NOMO-1 treated with DMSO at 0.1 percent for 48 hours (cell line): ENCODE measurements around the gene SLIT3.

Experiments used
- DNase-seq: peaks from one replicate; lab custom pipeline; 2025; ENCODE audit not compliant: unreplicated experiment; lab: John Stamatoyannopoulos, UW

Gene SLIT3

GRCh38 chr5:169178754-169179153 lies 122.2 kb downstream of the SLIT3 start:
- no peak for DNase-seq

DNA sequence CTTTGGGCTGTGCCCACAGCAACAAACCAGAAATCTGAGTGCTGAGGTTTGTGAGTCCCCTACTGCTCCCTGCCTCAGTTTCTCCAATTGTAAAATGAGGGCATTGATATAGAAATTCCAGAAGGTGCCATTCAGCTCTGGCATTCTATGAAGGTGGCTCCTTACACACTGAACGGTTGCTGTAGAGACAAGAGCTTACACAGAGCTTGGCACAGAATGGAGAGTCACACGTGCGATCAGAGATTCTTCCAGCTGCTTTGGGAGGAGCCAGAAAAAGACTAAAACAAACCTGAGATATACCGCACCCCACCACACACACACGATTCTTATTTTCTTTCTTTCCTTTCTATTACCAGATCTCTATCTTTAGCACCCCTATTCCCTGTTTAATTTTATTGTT lies 122.7 kb downstream of the SLIT3 start:
- no peak for DNase-seq

DNA sequence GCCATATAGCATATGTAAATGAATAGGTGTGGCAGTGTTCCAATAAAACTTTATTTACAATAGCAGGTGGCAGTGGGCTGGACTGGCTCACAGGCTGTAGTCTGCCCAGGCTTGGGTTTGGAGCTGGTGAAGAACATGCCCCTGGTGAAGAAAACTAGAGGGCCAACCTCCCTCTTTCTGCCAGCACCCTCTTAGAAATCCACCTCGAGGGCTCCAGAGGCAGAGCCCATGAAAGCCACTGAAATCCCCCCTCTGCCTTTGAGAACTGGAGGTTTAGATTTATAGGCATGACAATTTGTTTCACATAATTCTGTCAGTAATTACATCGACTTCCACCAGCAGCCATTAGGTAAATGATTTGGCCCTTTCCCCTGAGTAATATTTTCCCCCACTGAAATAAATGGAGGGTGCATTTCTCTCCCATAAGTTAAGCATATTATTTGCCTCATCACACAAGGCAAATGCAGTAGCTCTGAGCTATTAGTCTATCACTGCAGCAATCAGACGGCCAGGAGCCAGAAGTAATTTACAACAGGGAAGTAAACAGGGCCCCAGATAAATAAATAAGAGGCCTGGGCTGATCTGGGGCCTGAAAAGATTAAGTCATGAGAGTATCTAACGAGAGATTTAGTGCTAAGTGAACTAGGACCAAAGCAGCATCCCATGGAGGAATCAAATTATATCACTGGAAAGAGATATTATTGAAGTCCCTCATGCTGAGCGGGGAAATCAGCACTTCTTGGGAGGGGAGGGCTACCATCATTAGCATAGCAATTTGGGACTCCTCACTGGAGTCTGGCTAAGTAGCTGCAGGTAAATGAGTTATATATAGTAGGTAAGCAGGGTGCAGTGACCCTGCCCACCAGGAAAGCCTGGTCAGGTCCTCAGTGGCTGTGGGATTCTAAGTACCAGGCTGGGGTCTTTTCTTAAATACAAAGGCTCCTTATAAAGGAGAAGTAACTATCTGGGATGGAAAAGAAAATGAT lies 123.9 kb downstream of the SLIT3 start:
- no peak for DNase-seq

GRCh38 chr5:169175733-169176132 lies 125.2 kb downstream of the SLIT3 start:
- DNase-seq: no peak

DNA sequence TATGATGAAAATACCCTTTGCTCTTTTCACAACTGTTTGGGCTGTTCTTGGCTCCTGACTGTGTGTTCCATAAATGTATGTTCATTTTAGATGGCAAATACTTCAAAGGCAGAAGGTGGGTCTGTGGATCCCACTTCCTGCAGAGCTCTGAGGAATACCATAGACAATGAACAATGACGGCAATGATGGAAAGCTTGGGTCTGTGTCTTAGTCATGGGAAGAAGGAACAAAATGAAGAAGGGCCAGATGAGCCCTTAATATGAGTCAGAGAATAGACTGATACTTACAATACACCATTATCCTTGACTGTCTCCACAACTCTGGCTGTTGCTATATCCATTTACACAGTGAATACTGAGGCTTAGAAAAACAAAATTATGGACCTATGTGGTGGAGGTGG lies 126.0 kb downstream of the SLIT3 start:
- DNase-seq: no peak

DNA sequence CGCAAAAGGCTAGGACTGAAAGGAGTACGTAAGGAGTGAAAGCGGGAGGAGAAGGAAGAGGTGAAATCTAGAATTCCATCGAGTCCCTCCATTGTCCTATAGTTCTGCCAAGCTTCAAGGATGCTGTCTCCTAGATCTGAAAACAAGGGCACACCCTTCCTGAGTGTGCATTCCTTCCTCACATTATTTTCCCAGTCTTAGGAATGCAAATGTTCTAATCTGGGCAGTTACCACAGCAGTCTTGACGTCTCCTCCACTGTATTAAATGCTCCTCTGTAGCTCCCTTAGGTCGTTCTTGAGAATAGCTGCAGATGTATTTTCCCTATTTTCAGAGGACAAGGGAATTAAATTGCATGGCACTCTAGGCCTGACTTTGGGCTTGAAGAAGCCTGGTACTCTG lies 127.6 kb downstream of the SLIT3 start:
- DNase-seq: no peak

DNA sequence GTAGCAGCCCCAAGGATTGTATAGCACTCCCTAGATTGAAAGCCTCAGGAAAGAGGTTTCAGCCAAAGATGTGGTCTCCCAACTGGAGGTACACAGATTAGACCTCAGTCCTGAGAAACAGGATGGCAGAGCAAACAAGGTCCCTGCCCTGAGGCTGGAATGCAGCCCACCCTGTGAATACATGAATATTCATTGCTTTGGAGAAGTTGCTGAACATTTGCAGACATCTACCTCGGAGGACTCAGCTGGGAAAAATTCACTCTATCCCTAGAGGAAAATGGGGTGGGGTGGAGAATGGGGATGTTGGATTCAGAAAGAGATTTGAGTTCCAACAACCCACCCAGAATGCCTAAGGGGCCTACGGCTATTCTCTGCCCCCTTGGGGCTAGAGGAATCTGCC lies 129.4 kb downstream of the SLIT3 start:
- no peak for DNase-seq

DNA sequence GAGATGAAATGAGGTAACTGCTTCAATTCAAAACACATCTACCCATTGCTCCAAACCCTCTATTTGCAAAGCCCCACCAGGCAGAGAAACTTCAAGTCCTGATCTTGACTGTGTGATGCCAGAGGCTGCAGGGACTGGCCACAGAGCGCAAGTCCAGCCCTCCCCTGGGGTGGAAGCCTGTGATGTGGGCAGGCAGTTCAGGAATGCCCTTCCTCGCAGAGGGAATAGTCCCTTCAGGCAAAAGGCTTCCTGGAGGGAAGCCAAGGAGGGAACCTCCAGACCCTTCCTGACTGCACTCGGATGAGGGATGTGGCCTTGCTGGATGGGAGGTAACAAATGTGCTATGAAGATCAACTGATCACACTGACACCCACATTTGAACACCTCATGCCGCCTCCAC lies 131.2 kb downstream of the SLIT3 start:
- DNase-seq: no peak

- DNase-seq: no peak
Observed at GRCh38 chr5:169168280-169168679, 132.7 kb downstream of the SLIT3 start.

DNA sequence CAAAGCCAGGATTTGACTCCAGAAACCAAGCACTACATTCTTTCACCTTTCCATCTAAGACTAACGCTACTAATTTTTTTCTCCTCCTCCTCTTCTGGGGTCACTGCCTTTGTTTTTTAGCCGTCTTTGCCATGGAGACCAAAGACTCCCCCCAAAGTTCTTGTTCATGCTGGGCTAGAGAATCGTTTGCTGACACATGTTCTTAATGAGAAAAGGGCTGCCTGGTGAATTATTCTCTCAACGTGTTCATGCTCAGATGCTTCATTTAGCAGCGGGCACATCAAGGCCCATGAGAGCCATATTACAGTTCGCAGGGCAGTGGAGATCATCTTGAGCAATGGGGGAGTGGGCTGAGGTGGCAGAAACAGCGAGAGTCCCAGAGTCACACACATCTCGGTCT lies 134.9 kb downstream of the SLIT3 start:
- DNase-seq: no peak

DNA sequence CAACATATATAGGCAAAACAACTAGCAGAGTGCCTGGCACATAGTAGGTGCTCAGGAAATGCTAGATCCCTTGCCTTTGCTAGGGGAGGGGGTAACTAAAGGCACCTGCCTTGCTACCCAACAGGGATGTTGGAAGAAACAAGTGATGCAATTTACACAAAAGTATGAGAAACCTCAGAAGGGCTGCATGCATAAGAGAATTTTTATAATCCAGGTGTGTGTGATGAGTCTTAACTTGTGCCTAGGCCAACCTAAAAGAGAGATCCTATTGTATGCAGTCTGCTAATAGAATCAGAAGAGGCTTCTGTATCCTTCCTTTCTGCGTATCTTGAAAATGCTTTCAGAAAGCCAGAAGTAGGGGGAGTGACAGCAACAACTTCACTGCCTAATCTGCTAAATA lies 135.9 kb downstream of the SLIT3 start:
- no peak for DNase-seq

- no peak for DNase-seq
Observed at GRCh38 chr5:169164481-169164925, 136.4 kb downstream of the SLIT3 start.

- DNase-seq: no peak
Observed at GRCh38 chr5:169162407-169162806, 138.5 kb downstream of the SLIT3 start.

GRCh38 chr5:169161022-169161680 lies 139.8 kb downstream of the SLIT3 start:
- DNase-seq: no peak

DNA sequence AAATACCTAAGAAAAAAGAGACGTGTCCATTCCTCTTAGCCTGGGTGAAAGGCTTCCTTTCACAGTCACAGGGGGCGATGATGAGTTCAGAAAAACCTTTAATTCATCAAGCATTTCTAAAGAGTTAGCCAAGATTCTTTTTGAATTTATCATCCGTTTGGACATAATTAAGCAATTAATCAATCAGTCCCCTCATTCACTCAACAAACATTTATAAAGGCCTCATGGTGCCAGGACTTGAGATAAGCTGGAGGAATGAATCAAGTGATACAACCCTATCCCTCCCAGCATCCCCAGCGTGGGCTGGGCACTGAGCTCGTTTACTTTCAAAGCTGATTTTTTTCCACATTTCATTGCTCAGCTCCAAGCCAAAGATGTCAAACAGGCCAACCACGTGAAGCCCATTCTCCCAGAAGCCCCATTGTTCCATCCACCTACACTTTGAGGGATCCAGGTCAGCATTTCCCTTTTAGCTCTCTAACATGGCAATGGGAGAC lies 140.5 kb downstream of the SLIT3 start:
- DNase-seq: no peak

GRCh38 chr5:169158764-169159163 lies 142.2 kb downstream of the SLIT3 start:
- no peak for DNase-seq

DNA sequence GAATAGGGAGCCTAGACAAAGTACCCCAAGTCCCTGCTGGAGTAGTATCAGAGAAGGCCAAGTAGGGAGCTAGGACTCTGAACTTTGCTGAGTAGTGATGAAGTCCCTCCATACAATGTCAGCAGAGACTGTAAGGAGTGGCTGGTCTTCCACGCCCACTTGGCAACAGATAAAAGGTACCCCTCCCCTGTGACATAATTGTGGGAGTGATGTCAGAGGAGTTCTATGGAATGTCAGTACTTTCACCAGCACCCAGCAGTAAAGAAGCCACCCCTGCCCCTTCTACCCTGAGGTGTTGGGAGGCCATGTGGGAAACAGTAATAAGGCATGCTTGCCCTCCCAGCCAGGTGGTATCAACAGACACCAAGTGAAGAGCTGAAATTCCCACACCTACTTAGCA lies 143.9 kb downstream of the SLIT3 start:
- DNase-seq: no peak

- DNase-seq: no peak
Observed at GRCh38 chr5:169154679-169155078, 146.3 kb downstream of the SLIT3 start.

- DNase-seq: no peak
Observed at GRCh38 chr5:169153405-169153804, 147.5 kb downstream of the SLIT3 start.

GRCh38 chr5:169152946-169153345 lies 148.0 kb downstream of the SLIT3 start:
- no peak for DNase-seq

- DNase-seq: no peak
Observed at GRCh38 chr5:169152453-169152852, 148.5 kb downstream of the SLIT3 start.
